Measurements from ENCODE around the gene CACNA1B. TPM values are rescaled to one million over a fixed set of nuclear protein-coding genes. Genes with fewer than 3 reads are reported as not detected.
A peak's percentile ranks its signal among the peaks of the same experiment; 100 is the strongest.

Gene CACNA1B
- total and polyA plus RNA-seq, 8 donors = 0.15 to 0.34 (median 0.29) TPM; not detected in 1

GRCh38 chr9:138051586-138052321 is 174.2 kb downstream of the CACNA1B start:
- no peak overlapping the region for H3K4me3 ChIP-seq
- no peak for ATAC-seq
- H3K27me3 ChIP-seq = peaks cover 0 to 33% of the 10 kb centered on the region in 2 donors
- no peaks in the 10 kb centered on the region for H3K4me1 ChIP-seq
- no peak for TF ChIP-seq CTCF (IDR thresholded peaks at IDR 0.05)
- no peaks in the 10 kb centered on the region for H3K9me3 ChIP-seq
- no peak overlapping the region for H3K27ac ChIP-seq
- H3K36me3 ChIP-seq = no peaks in the 10 kb centered on the region
- DNase-seq = no peak
- intact Hi-C loops (cut with DNase I) = no loop called here

- no peak for DNase-seq
- TF ChIP-seq CTCF (IDR thresholded peaks at IDR 0.05) = no peak
- H3K36me3 ChIP-seq = no peaks in the 10 kb centered on the region
- peaks cover 0 to 33% of the 10 kb centered on the region in 2 donors for H3K27me3 ChIP-seq
- H3K9me3 ChIP-seq = no peaks in the 10 kb centered on the region
- intact Hi-C loops (cut with DNase I) = no loop called here
- H3K27ac ChIP-seq = no peak overlapping the region
- no peak overlapping the region for H3K4me3 ChIP-seq
- no peak for ATAC-seq
- no peaks in the 10 kb centered on the region for H3K4me1 ChIP-seq
Observed at GRCh38 chr9:138052322-138052615, 174.7 kb downstream of the CACNA1B start.

GRCh38 chr9:138052635-138053320 is 175.2 kb downstream of the CACNA1B start:
- Histone ChIP-seq H3K36me3 (no peaks in the 10 kb centered on the region), H3K27ac (no peak overlapping the region), H3K4me3 (no peak overlapping the region), H3K4me1 (no peaks in the 10 kb centered on the region), H3K9me3 (no peaks in the 10 kb centered on the region), H3K27me3 (peaks cover 0 to 33% of the 10 kb centered on the region in 2 donors)
- TF ChIP-seq CTCF (IDR thresholded peaks at IDR 0.05) = no peak
- DNase-seq (no peak), ATAC-seq (no peak)
- intact Hi-C loops (cut with DNase I) = no loop called here

- H3K9me3 ChIP-seq = no peaks in the 10 kb centered on the region
- no peak overlapping the region for H3K4me3 ChIP-seq
- DNase-seq = no peak
- peaks cover 0 to 33% of the 10 kb centered on the region in 2 donors for H3K27me3 ChIP-seq
- H3K36me3 ChIP-seq = no peaks in the 10 kb centered on the region
- H3K4me1 ChIP-seq = no peaks in the 10 kb centered on the region
- no peak overlapping the region for H3K27ac ChIP-seq
- intact Hi-C loops (cut with DNase I) = no loop called here
- no peak for ATAC-seq
- no peak for TF ChIP-seq CTCF (IDR thresholded peaks at IDR 0.05)
Observed at GRCh38 chr9:138053321-138053868, 175.8 kb downstream of the CACNA1B start.

GRCh38 chr9:138053996-138054752 is 176.6 kb downstream of the CACNA1B start:
- H3K4me3 ChIP-seq = no peak overlapping the region
- H3K9me3 ChIP-seq = no peaks in the 10 kb centered on the region
- H3K36me3 ChIP-seq = no peaks in the 10 kb centered on the region
- no peak for TF ChIP-seq CTCF (IDR thresholded peaks at IDR 0.05)
- intact Hi-C loops (cut with DNase I) = no loop called here
- H3K27ac ChIP-seq = no peak overlapping the region
- no peak for ATAC-seq
- no peaks in the 10 kb centered on the region for H3K4me1 ChIP-seq
- H3K27me3 ChIP-seq = peaks cover 0 to 30% of the 10 kb centered on the region in 2 donors
- peak in 2 of 4 donors; percentile 9 to 54 for DNase-seq

Measured in left lung (tissue), 10 donors.